IPS-15b (cell line): ENCODE measurements around the gene GPR68.
"Not testable (repeated sequence)": the region's sequence is repeated elsewhere in the genome, so short reads cannot be mapped to it uniquely, and the experiment has no call there.

Experiments used
- H3K27me3 ChIP-seq: one replicate; pipeline ENCODE4 v1.6.1; 2013; ENCODE audit warnings: low read length; ENCODE audit not compliant: control insufficient read depth, insufficient read depth
- H3K36me3 ChIP-seq: one replicate; pipeline ENCODE4 v1.6.1; 2013; ENCODE audit warnings: low read length; ENCODE audit not compliant: control insufficient read depth, insufficient read depth
- H3K4me1 ChIP-seq: one replicate; pipeline ENCODE4 v1.6.1; 2013; ENCODE audit warnings: mild to moderate bottlenecking, low read length; ENCODE audit not compliant: control insufficient read depth, insufficient read depth
- H3K4me3 ChIP-seq: one replicate; pipeline ENCODE4 v1.5.1; 2013; ENCODE audit warnings: low read depth, low read length
- H3K9ac ChIP-seq: one replicate; pipeline ENCODE4 v1.6.1; 2013; ENCODE audit warnings: low read depth, mild to moderate bottlenecking, low read length
- H3K9me3 ChIP-seq: one replicate; pipeline ENCODE4 v1.6.1; 2013; ENCODE audit warnings: mild to moderate bottlenecking, low read length; ENCODE audit not compliant: control insufficient read depth, insufficient read depth

GPR68 gene

GRCh38 chr14:91202234-91202974 lies 42.1 kb downstream of the GPR68 start:
- Histone ChIP-seq H3K36me3 (peaks cover 12% of the 10 kb centered on the region), H3K9me3 (no peaks in the 10 kb centered on the region), H3K27me3 (no peaks in the 10 kb centered on the region), H3K4me3 (no peak overlapping the region), H3K4me1 (no peaks in the 10 kb centered on the region), H3K9ac (no peak overlapping the region)

- not testable (repeated sequence) for H3K9me3 ChIP-seq, H3K27me3 ChIP-seq, H3K4me3 ChIP-seq, H3K4me1 ChIP-seq, H3K9ac ChIP-seq
- peaks cover 21% of the 10 kb centered on the region for H3K36me3 ChIP-seq
Observed at GRCh38 chr14:91200802-91201201, 43.7 kb downstream of the GPR68 start.

- Histone ChIP-seq H3K4me3 (no peak overlapping the region), H3K36me3 (peaks cover 21% of the 10 kb centered on the region), H3K27me3 (no peaks in the 10 kb centered on the region), H3K4me1 (no peaks in the 10 kb centered on the region), H3K9me3 (no peaks in the 10 kb centered on the region), H3K9ac (no peak overlapping the region)
Observed at GRCh38 chr14:91197631-91198030, 46.9 kb downstream of the GPR68 start.

GRCh38 chr14:91195881-91196280 lies 48.6 kb downstream of the GPR68 start:
- no peak overlapping the region for H3K9ac ChIP-seq
- H3K27me3 ChIP-seq = no peaks in the 10 kb centered on the region
- H3K36me3 ChIP-seq = peaks cover 19% of the 10 kb centered on the region
- no peaks in the 10 kb centered on the region for H3K9me3 ChIP-seq
- H3K4me3 ChIP-seq = no peak overlapping the region
- no peaks in the 10 kb centered on the region for H3K4me1 ChIP-seq

GRCh38 chr14:91193069-91193468 lies 51.4 kb downstream of the GPR68 start:
- no peaks in the 10 kb centered on the region for H3K4me1 ChIP-seq
- H3K27me3 ChIP-seq = no peaks in the 10 kb centered on the region
- no peak overlapping the region for H3K4me3 ChIP-seq
- H3K9ac ChIP-seq = no peak overlapping the region
- H3K9me3 ChIP-seq = no peaks in the 10 kb centered on the region
- H3K36me3 ChIP-seq = peaks cover 14% of the 10 kb centered on the region

GRCh38 chr14:91190853-91191252 lies 53.7 kb downstream of the GPR68 start:
- Histone ChIP-seq H3K36me3 (peaks cover 6% of the 10 kb centered on the region), H3K4me1 (no peaks in the 10 kb centered on the region), H3K9me3 (no peaks in the 10 kb centered on the region), H3K4me3 (no peak overlapping the region), H3K27me3 (no peaks in the 10 kb centered on the region), H3K9ac (no peak overlapping the region)

GRCh38 chr14:91187271-91187670 lies 57.2 kb downstream of the GPR68 start:
- no peak overlapping the region for H3K4me3 ChIP-seq
- H3K36me3 ChIP-seq = peaks cover 5% of the 10 kb centered on the region
- H3K4me1 ChIP-seq = no peaks in the 10 kb centered on the region
- H3K9me3 ChIP-seq = no peaks in the 10 kb centered on the region
- no peak overlapping the region for H3K9ac ChIP-seq
- no peaks in the 10 kb centered on the region for H3K27me3 ChIP-seq

GRCh38 chr14:91186515-91187066 lies 57.9 kb downstream of the GPR68 start:
- Histone ChIP-seq H3K4me1 (no peaks in the 10 kb centered on the region), H3K4me3 (no peak overlapping the region), H3K9ac (no peak overlapping the region), H3K9me3 (no peaks in the 10 kb centered on the region), H3K27me3 (no peaks in the 10 kb centered on the region), H3K36me3 (peaks cover 5% of the 10 kb centered on the region)

GRCh38 chr14:91185721-91186120 lies 58.8 kb downstream of the GPR68 start:
- H3K27me3 ChIP-seq = no peaks in the 10 kb centered on the region
- H3K9ac ChIP-seq = no peak overlapping the region
- H3K36me3 ChIP-seq = peaks cover 5% of the 10 kb centered on the region
- H3K4me1 ChIP-seq = no peaks in the 10 kb centered on the region
- no peaks in the 10 kb centered on the region for H3K9me3 ChIP-seq
- H3K4me3 ChIP-seq = no peak overlapping the region

GRCh38 chr14:91184559-91184958 lies 59.9 kb downstream of the GPR68 start:
- no peaks in the 10 kb centered on the region for H3K27me3 ChIP-seq
- H3K9me3 ChIP-seq = no peaks in the 10 kb centered on the region
- no peaks in the 10 kb centered on the region for H3K4me1 ChIP-seq
- no peak overlapping the region for H3K9ac ChIP-seq
- H3K36me3 ChIP-seq = peaks cover 2% of the 10 kb centered on the region
- no peak overlapping the region for H3K4me3 ChIP-seq

GRCh38 chr14:91182753-91183152 lies 61.8 kb downstream of the GPR68 start:
- not testable (repeated sequence) for H3K36me3 ChIP-seq, H3K27me3 ChIP-seq, H3K4me1 ChIP-seq, H3K4me3 ChIP-seq, H3K9me3 ChIP-seq, H3K9ac ChIP-seq
